GM23338 (cell line): ENCODE measurements around the gene NTF3. TPM values are rescaled to one million over a fixed set of nuclear protein-coding genes. Genes with fewer than 3 reads are reported as not detected.

Experiments used
- ATAC-seq: fragments of 200-7000 bp; cut with Tn5 transposase; 3 replicates; pipeline ENCODE4 v1.9.1; 2020
- DNase-seq: peaks from one replicate; pipeline ENCODE4 v3.0.0-alpha.2; 2015; ENCODE audit warnings: low spot score
- H2AFZ ChIP-seq: fragments of 200-600 bp; sonication (generic); 2 replicates; pipeline ENCODE4 v1.8.0; 2016; ENCODE audit warnings: antibody characterized with exemption, mild to moderate bottlenecking, moderate library complexity
- H3F3A ChIP-seq: fragments of 200-600 bp; sonication (generic); replicated peaks from 2 replicates; pipeline ENCODE4 v1.8.0; 2017; ENCODE audit warnings: antibody characterized with exemption, mixed run types, low read depth
- H3K27ac ChIP-seq: fragments of 200-600 bp; sonication (generic); 2 replicates; pipeline ENCODE4 v1.6.1; 2016; ENCODE audit warnings: low read depth
- H3K27me3 ChIP-seq: fragments of 200-600 bp; sonication (generic); 2 replicates; pipeline ENCODE4 v1.8.0; 2016; ENCODE audit warnings: mild to moderate bottlenecking, mixed run types, moderate library complexity; ENCODE audit not compliant: insufficient read depth
- H3K36me3 ChIP-seq: fragments of 200-600 bp; sonication (generic); 2 replicates; pipeline ENCODE4 v1.8.0; 2016; ENCODE audit warnings: mild to moderate bottlenecking; ENCODE audit not compliant: insufficient read depth
- H3K4me1 ChIP-seq: fragments of 200-600 bp; sonication (generic); 2 replicates; pipeline ENCODE4 v1.8.0; 2016; ENCODE audit warnings: mild to moderate bottlenecking, moderate library complexity; ENCODE audit not compliant: insufficient read depth
- H3K4me2 ChIP-seq: fragments of 200-600 bp; sonication (generic); 2 replicates; pipeline ENCODE4 v1.7.1; 2017; ENCODE audit warnings: mixed run types
- H3K4me3 ChIP-seq: fragments of 200-600 bp; sonication (generic); 2 replicates; pipeline ENCODE4 v1.6.1; 2016; ENCODE audit warnings: mixed run types
- H3K79me2 ChIP-seq: fragments of 200-600 bp; sonication (generic); replicated peaks from 2 replicates; pipeline ENCODE4 v1.8.0; 2017; ENCODE audit warnings: mild to moderate bottlenecking; ENCODE audit not compliant: insufficient read depth
- H3K9me2 ChIP-seq: fragments of 200-600 bp; sonication (generic); 2 replicates; pipeline ENCODE4 v1.8.0; 2017; ENCODE audit not compliant: insufficient read depth
- H4K20me1 ChIP-seq: fragments of 200-600 bp; sonication (generic); replicated peaks from 2 replicates; pipeline ENCODE4 v1.8.0; 2017; ENCODE audit warnings: mild to moderate bottlenecking; ENCODE audit not compliant: insufficient read depth
- H3K27ac Mint-ChIP-seq: 2 replicates; pipeline ENCODE4 v1.8.0; 2020; ENCODE audit warnings: inconsistent platforms, mild to moderate bottlenecking, moderate library complexity, mixed read lengths
- H3K27me3 Mint-ChIP-seq: 3 replicates; pipeline ENCODE4 v1.8.0; 2022; ENCODE audit warnings: low read depth, mild to moderate bottlenecking, moderate library complexity, mixed read lengths, inconsistent platforms; ENCODE audit not compliant: insufficient read depth, poor library complexity
- H3K36me3 Mint-ChIP-seq: 3 replicates; pipeline ENCODE4 v1.8.0; 2021; ENCODE audit warnings: low read depth, mild to moderate bottlenecking, inconsistent platforms, moderate library complexity, mixed read lengths
- H3K4me1 Mint-ChIP-seq: 3 replicates; pipeline ENCODE4 v1.8.0; 2020; ENCODE audit warnings: mild to moderate bottlenecking, inconsistent platforms, mixed read lengths
- H3K4me3 Mint-ChIP-seq: 3 replicates; pipeline ENCODE4 v1.8.0; 2021; ENCODE audit warnings: moderate library complexity, mild to moderate bottlenecking, inconsistent platforms, mixed read lengths
- H3K9me3 Mint-ChIP-seq: 3 replicates; pipeline ENCODE4 v1.8.0; 2020; ENCODE audit warnings: moderate library complexity, mild to moderate bottlenecking, inconsistent platforms, mixed read lengths
- CREB1 ChIP-seq: fragments of 250-450 bp; sonication (Bioruptor Pico); IDR thresholded peaks from 2 replicates; pipeline ENCODE4 v1.5.0; 2020; ENCODE audit warnings: low read depth, mild to moderate bottlenecking, moderate library complexity
- ETS1 ChIP-seq: IDR thresholded peaks from 2 replicates; pipeline ENCODE4 v1.6.1; 2016; ENCODE audit warnings: antibody characterized with exemption
- EZH2 ChIP-seq: fragments of 200-600 bp; sonication (generic); IDR thresholded peaks from one replicate; pipeline ENCODE4 v1.8.0; 2017; ENCODE audit warnings: antibody characterized with exemption, mild to moderate bottlenecking, low read depth; ENCODE audit not compliant: unreplicated experiment
- EZH2phosphoT487 ChIP-seq: fragments of 200-600 bp; sonication (generic); IDR thresholded peaks from one replicate; pipeline ENCODE4 v1.8.1; 2018; ENCODE audit warnings: antibody characterized with exemption; ENCODE audit not compliant: unreplicated experiment
- NANOG ChIP-seq: IDR thresholded peaks from 2 replicates; pipeline ENCODE4 v1.6.1; 2016; ENCODE audit warnings: antibody characterized with exemption, borderline replicate concordance
- POLR2AphosphoS5 ChIP-seq: IDR thresholded peaks from 2 replicates; pipeline ENCODE4 v1.6.1; 2016; ENCODE audit warnings: antibody characterized with exemption, low read depth
- STAT1 ChIP-seq: IDR thresholded peaks from one replicate; pipeline ENCODE4 v1.6.1; 2016; ENCODE audit warnings: antibody characterized with exemption; ENCODE audit not compliant: unreplicated experiment
- ZNF114 ChIP-seq: fragments of 250-450 bp; sonication (Bioruptor Pico); IDR thresholded peaks from 2 replicates; pipeline ENCODE4 v1.5.0; 2020; ENCODE audit warnings: mild to moderate bottlenecking, moderate library complexity
- polyA plus RNA-seq: library from polyadenylated mRNA; unstranded; fragments of >200 nt; fragmentation: Nextera tagmentation; extraction: Ambion mirVana; gene quantifications from 2 replicates; pipeline ENCODE4 v1.2.1, GENCODE V29; 2016
- total RNA-seq: library from RNA; depleted of rRNA; stranded (reverse); fragments of >200 nt; shearing (Covaris generic); gene quantifications from 2 replicates; pipeline ENCODE4 v1.2.3, GENCODE V29; 2014
- TF ChIP-seq, protein P1 (sequence below): IDR thresholded peaks from one replicate; pipeline ENCODE4 v1.6.1; 2018; ENCODE audit warnings: antibody characterized with exemption; ENCODE audit not compliant: unreplicated experiment
- TF ChIP-seq, protein P2 (sequence below): fragments of 250-450 bp; sonication (Bioruptor Pico); IDR thresholded peaks from 2 replicates; pipeline ENCODE4 v1.5.0; 2020; ENCODE audit warnings: mild to moderate bottlenecking, moderate library complexity

NTF3 gene
- total and polyA plus RNA-seq, 2 experiments from 2014 or later, result 1.2 TPM; not detected in 1

- DNase-seq (no peak), ATAC-seq (no peak)
- Histone ChIP-seq H3K4me1 (no peaks in the 10 kb centered on the region), H3K79me2 (no peaks in the 10 kb centered on the region), H3K27ac (no peak overlapping the region), H3K4me3 (no peak overlapping the region), H2AFZ (no peak overlapping the region), H3K36me3 (no peaks in the 10 kb centered on the region), H3F3A (no peaks in the 10 kb centered on the region), H3K27me3 (no peaks in the 10 kb centered on the region), H3K9me2 (peaks cover 12% of the 10 kb centered on the region; the same call in 1 of the 2 replicates), H4K20me1 (no peaks in the 10 kb centered on the region), H3K4me2 (no peak overlapping the region)
- TF ChIP-seq POLR2AphosphoS5, result no peak
- TF ChIP-seq, protein P1, sequence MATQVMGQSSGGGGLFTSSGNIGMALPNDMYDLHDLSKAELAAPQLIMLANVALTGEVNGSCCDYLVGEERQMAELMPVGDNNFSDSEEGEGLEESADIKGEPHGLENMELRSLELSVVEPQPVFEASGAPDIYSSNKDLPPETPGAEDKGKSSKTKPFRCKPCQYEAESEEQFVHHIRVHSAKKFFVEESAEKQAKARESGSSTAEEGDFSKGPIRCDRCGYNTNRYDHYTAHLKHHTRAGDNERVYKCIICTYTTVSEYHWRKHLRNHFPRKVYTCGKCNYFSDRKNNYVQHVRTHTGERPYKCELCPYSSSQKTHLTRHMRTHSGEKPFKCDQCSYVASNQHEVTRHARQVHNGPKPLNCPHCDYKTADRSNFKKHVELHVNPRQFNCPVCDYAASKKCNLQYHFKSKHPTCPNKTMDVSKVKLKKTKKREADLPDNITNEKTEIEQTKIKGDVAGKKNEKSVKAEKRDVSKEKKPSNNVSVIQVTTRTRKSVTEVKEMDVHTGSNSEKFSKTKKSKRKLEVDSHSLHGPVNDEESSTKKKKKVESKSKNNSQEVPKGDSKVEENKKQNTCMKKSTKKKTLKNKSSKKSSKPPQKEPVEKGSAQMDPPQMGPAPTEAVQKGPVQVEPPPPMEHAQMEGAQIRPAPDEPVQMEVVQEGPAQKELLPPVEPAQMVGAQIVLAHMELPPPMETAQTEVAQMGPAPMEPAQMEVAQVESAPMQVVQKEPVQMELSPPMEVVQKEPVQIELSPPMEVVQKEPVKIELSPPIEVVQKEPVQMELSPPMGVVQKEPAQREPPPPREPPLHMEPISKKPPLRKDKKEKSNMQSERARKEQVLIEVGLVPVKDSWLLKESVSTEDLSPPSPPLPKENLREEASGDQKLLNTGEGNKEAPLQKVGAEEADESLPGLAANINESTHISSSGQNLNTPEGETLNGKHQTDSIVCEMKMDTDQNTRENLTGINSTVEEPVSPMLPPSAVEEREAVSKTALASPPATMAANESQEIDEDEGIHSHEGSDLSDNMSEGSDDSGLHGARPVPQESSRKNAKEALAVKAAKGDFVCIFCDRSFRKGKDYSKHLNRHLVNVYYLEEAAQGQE, result no peak
- no peak for TF ChIP-seq STAT1
- TF ChIP-seq, protein P2, sequence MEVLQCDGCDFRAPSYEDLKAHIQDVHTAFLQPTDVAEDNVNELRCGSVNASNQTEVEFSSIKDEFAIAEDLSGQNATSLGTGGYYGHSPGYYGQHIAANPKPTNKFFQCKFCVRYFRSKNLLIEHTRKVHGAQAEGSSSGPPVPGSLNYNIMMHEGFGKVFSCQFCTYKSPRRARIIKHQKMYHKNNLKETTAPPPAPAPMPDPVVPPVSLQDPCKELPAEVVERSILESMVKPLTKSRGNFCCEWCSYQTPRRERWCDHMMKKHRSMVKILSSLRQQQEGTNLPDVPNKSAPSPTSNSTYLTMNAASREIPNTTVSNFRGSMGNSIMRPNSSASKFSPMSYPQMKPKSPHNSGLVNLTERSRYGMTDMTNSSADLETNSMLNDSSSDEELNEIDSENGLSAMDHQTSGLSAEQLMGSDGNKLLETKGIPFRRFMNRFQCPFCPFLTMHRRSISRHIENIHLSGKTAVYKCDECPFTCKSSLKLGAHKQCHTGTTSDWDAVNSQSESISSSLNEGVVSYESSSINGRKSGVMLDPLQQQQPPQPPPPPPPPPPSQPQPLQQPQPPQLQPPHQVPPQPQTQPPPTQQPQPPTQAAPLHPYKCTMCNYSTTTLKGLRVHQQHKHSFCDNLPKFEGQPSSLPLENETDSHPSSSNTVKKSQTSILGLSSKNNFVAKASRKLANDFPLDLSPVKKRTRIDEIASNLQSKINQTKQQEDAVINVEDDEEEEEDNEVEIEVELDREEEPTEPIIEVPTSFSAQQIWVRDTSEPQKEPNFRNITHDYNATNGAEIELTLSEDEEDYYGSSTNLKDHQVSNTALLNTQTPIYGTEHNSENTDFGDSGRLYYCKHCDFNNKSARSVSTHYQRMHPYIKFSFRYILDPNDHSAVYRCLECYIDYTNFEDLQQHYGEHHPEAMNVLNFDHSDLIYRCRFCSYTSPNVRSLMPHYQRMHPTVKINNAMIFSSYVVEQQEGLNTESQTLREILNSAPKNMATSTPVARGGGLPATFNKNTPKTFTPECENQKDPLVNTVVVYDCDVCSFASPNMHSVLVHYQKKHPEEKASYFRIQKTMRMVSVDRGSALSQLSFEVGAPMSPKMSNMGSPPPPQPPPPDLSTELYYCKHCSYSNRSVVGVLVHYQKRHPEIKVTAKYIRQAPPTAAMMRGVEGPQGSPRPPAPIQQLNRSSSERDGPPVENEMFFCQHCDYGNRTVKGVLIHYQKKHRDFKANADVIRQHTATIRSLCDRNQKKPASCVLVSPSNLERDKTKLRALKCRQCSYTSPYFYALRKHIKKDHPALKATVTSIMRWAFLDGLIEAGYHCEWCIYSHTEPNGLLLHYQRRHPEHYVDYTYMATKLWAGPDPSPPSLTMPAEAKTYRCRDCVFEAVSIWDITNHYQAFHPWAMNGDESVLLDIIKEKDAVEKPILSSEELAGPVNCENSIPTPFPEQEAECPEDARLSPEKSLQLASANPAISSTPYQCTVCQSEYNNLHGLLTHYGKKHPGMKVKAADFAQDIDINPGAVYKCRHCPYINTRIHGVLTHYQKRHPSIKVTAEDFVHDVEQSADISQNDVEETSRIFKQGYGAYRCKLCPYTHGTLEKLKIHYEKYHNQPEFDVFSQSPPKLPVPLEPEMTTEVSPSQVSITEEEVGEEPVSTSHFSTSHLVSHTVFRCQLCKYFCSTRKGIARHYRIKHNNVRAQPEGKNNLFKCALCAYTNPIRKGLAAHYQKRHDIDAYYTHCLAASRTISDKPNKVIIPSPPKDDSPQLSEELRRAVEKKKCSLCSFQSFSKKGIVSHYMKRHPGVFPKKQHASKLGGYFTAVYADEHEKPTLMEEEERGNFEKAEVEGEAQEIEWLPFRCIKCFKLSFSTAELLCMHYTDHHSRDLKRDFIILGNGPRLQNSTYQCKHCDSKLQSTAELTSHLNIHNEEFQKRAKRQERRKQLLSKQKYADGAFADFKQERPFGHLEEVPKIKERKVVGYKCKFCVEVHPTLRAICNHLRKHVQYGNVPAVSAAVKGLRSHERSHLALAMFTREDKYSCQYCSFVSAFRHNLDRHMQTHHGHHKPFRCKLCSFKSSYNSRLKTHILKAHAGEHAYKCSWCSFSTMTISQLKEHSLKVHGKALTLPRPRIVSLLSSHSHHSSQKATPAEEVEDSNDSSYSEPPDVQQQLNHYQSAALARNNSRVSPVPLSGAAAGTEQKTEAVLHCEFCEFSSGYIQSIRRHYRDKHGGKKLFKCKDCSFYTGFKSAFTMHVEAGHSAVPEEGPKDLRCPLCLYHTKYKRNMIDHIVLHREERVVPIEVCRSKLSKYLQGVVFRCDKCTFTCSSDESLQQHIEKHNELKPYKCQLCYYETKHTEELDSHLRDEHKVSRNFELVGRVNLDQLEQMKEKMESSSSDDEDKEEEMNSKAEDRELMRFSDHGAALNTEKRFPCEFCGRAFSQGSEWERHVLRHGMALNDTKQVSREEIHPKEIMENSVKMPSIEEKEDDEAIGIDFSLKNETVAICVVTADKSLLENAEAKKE (CRISPR knock-in tag), result no peak
- no peak for TF ChIP-seq ZNF114 (CRISPR knock-in tag)
- TF ChIP-seq ETS1, result no peak
- no peak for TF ChIP-seq CREB1 (CRISPR knock-in tag)
- TF ChIP-seq NANOG, result no peak
- no peak for TF ChIP-seq EZH2
- no peak for TF ChIP-seq EZH2phosphoT487
- Mint-ChIP-seq H3K9me3 (no peaks in the 10 kb centered on the region), H3K27ac (no peak overlapping the region), H3K4me3 (no peak overlapping the region), H3K27me3 (peaks cover 4% of the 10 kb centered on the region), H3K36me3 (no peaks in the 10 kb centered on the region), H3K4me1 (peaks cover 8% of the 10 kb centered on the region; the same call in 2 of the 3 replicates)
Measured at GRCh38 chr12:5498806-5499205, 66.9 kb downstream of the NTF3 start.
